GM12892 (cell line): Measurements from ENCODE around the gene LMO2.

Experiments used
- DNase-seq: peaks from one replicate; pipeline ENCODE4 v3.0.0; 2011; ENCODE audit not compliant: insufficient read length
- FAIRE-seq: peaks from 2 replicates; lab custom pipeline; 2011; peaks lifted over from hg19 to GRCh38; lab: Jason Lieb, UNC
- POLR2A ChIP-seq: IDR thresholded peaks from 2 replicates; pipeline ENCODE4 v1.6.1; 2011; ENCODE audit warnings: low read depth, low read length, control low read depth
- POLR2AphosphoS5 ChIP-seq: IDR thresholded peaks from 2 replicates; pipeline ENCODE4 v1.6.1; 2011; ENCODE audit warnings: low read depth, low read length, control low read depth
- TAF1 ChIP-seq: IDR thresholded peaks from 2 replicates; pipeline ENCODE4 v1.6.1; 2011; ENCODE audit warnings: low read depth, mild to moderate bottlenecking, control low read depth, low read length, borderline replicate concordance

The LMO2 gene

GRCh38 chr11:33881651-33882503, 10.0 kb downstream of the LMO2 start:
- no peak for DNase-seq
- TF ChIP-seq POLR2A = no peak
- peak; percentile 48 for FAIRE-seq

GRCh38 chr11:33880979-33881378, 10.9 kb downstream of the LMO2 start:
- no peak for DNase-seq
- FAIRE-seq = no peak
- TF ChIP-seq POLR2A (no peak), TAF1 (no peak), POLR2AphosphoS5 (no peak)

GRCh38 chr11:33879375-33879774, 12.5 kb downstream of the LMO2 start:
- FAIRE-seq (no peak), DNase-seq (no peak)
- TF ChIP-seq TAF1 (no peak), POLR2AphosphoS5 (no peak)

- DNase-seq (no peak), FAIRE-seq (no peak)
- TF ChIP-seq POLR2AphosphoS5 (no peak), TAF1 (no peak), POLR2A (no peak)
These were observed 14.8 kb downstream of the LMO2 start for GRCh38 chr11:33877038-33877437.

- no peak for FAIRE-seq
- DNase-seq = no peak
- TF ChIP-seq TAF1 (no peak), POLR2AphosphoS5 (no peak), POLR2A (no peak)
These were observed 16.1 kb downstream of the LMO2 start for GRCh38 chr11:33875621-33876294.

- TF ChIP-seq TAF1 = no peak
- no peak for TF ChIP-seq POLR2AphosphoS5
- no peak for TF ChIP-seq POLR2A
- FAIRE-seq (no peak), DNase-seq (no peak)
These were observed 16.9 kb downstream of the LMO2 start for GRCh38 chr11:33874910-33875490.

GRCh38 chr11:33874433-33874832, 17.4 kb downstream of the LMO2 start:
- FAIRE-seq (peak; percentile 83), DNase-seq (no peak)
- TF ChIP-seq TAF1 (no peak), POLR2AphosphoS5 (no peak), POLR2A (no peak)

GRCh38 chr11:33869481-33870422, 22.1 kb downstream of the LMO2 start:
- TF ChIP-seq POLR2AphosphoS5 (no peak), POLR2A (no peak), TAF1 (no peak)
- FAIRE-seq = peak; percentile 85
- peak; percentile 48 for DNase-seq

- TF ChIP-seq POLR2A = no peak
- TF ChIP-seq POLR2AphosphoS5 = no peak
- no peak for TF ChIP-seq TAF1
- peak; percentile 33 for DNase-seq
- FAIRE-seq = peak; percentile 70
These were observed 23.0 kb downstream of the LMO2 start for GRCh38 chr11:33868647-33869461.

GRCh38 chr11:33867996-33868646, 23.8 kb downstream of the LMO2 start:
- TF ChIP-seq POLR2A = no peak
- no peak for TF ChIP-seq TAF1
- no peak for TF ChIP-seq POLR2AphosphoS5
- DNase-seq (no peak), FAIRE-seq (peak; percentile 79)
